ENCODE measurements around the gene MRRF.

DNA sequence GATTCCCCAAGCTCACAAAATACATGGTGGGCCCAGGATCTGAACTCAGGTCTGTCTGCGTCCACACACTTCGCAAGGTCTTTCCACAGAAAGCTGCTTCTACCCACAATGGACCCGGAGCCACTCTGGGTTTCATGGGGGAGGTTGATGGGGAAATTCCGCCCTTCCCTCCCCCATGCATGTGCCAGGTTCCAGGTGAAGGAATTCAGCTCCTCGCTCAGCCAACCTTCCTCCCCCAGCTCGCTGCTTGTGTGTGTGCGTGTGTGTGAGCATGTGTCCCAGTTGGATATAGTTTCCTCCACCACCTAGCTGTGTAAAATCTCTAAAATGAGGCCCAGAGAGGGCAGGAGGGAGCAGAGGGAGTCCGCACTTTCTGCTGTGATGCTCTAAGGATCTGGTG lies 107.2 kb downstream of the MRRF start:
- TF ChIP-seq FOXK2 (IDR thresholded peaks at IDR 0.05) (no peak), FOXM1 (IDR thresholded peaks at IDR 0.05; ENCODE audit: borderline replicate concordance) (no peak), TARDBP (IDR thresholded peaks at IDR 0.05) (no peak), ELF4 (IDR thresholded peaks at IDR 0.05) (no peak), SUZ12 (IDR thresholded peaks at IDR 0.05) (no peak), SP1 (IDR thresholded peaks at IDR 0.05) (no peak), CTBP1 (IDR thresholded peaks at IDR 0.05; ENCODE audit: borderline replicate concordance) (no peak), NFRKB (IDR thresholded peaks at IDR 0.05) (no peak), ZNF384 (IDR thresholded peaks at IDR 0.05) (no peak), BHLHE40 (IDR thresholded peaks at IDR 0.05; ENCODE audit: borderline replicate concordance) (no peak), HDGF (IDR thresholded peaks at IDR 0.05; ENCODE audit: borderline replicate concordance) (no peak), FOXA1 (IDR thresholded peaks at IDR 0.05) (no peak), L3MBTL2 (conservative IDR thresholded peaks at IDR 0.05) (no peak)
- TF ChIP-seq, protein P1, sequence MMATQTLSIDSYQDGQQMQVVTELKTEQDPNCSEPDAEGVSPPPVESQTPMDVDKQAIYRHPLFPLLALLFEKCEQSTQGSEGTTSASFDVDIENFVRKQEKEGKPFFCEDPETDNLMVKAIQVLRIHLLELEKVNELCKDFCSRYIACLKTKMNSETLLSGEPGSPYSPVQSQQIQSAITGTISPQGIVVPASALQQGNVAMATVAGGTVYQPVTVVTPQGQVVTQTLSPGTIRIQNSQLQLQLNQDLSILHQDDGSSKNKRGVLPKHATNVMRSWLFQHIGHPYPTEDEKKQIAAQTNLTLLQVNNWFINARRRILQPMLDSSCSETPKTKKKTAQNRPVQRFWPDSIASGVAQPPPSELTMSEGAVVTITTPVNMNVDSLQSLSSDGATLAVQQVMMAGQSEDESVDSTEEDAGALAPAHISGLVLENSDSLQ (IDR thresholded peaks at IDR 0.05) = no peak
